ENCODE measurements around the gene E2F4.

The E2F4 gene

GRCh38 chr16:67244387-67245185, 52.6 kb downstream of the E2F4 start:
- Histone ChIP-seq H3K4me3 (ENCODE audit: low read depth in 1 of 2, low read length in 1 of 2) (peak overlapping the region; percentile 82 to 88), H3K27ac (peak overlapping the region; percentile 99), H3K36me3 (peaks cover 3% of the 10 kb centered on the region), H3K4me1 (ENCODE audit: control insufficient read depth in 1 of 2, insufficient read depth in 1 of 2, low read depth in 1 of 2, low read length in 1 of 2) (peaks cover 53 to 63% of the 10 kb centered on the region in 2 experiments), H3K27me3 (peaks cover 21% of the 10 kb centered on the region), H3K9me3 (no peaks in the 10 kb centered on the region)
- peak; percentile 13 for TF ChIP-seq CTCF (IDR thresholded peaks at IDR 0.05)

DNA sequence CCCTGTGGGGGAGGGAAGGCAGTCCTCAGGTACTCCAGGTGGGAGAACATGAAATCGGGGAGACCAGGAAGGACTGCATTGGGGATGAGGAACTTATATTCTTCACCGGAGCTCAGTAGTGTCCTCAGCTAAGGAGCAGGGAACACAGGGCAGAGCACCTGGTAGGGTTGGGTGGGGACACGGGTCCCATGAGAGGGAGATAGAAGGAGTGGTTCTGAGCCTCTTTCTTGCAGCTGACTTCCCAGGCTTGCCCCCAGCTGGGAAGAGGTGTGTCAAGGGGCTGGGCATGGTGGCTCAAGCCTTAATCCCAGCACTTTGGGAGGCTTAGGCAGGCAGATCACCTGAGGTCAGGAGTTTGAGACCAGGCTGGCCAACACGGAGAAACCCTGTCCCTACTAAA, 53.2 kb downstream of the E2F4 start:
- H3K27ac ChIP-seq, result peak overlapping the region; percentile 99
- peak overlapping the region; percentile 82 to 88 for H3K4me3 ChIP-seq (ENCODE audit: low read depth in 1 of 2, low read length in 1 of 2)
- TF ChIP-seq CTCF (IDR thresholded peaks at IDR 0.05), result no peak
- no peaks in the 10 kb centered on the region for H3K9me3 ChIP-seq
- H3K4me1 ChIP-seq (ENCODE audit: control insufficient read depth in 1 of 2, insufficient read depth in 1 of 2, low read depth in 1 of 2, low read length in 1 of 2), result peaks cover 53 to 63% of the 10 kb centered on the region in 2 experiments
- H3K27me3 ChIP-seq, result peaks cover 27% of the 10 kb centered on the region
- H3K36me3 ChIP-seq, result no peaks in the 10 kb centered on the region

- H3K4me3 ChIP-seq (ENCODE audit: low read depth in 1 of 2, low read length in 1 of 2), result peak overlapping the region; percentile 82 to 88
- H3K4me1 ChIP-seq (ENCODE audit: control insufficient read depth in 1 of 2, insufficient read depth in 1 of 2, low read depth in 1 of 2, low read length in 1 of 2), result peaks cover 53 to 63% of the 10 kb centered on the region in 2 experiments
These were observed 53.7 kb downstream of the E2F4 start for GRCh38 chr16:67245674-67246080.

GRCh38 chr16:67246081-67246755, 54.3 kb downstream of the E2F4 start:
- Histone ChIP-seq H3K4me3 (ENCODE audit: low read depth in 1 of 2, low read length in 1 of 2) (peak overlapping the region; percentile 82 to 88), H3K27ac (peak overlapping the region; percentile 99), H3K27me3 (peaks cover 37% of the 10 kb centered on the region), H3K36me3 (no peaks in the 10 kb centered on the region), H3K4me1 (ENCODE audit: control insufficient read depth in 1 of 2, insufficient read depth in 1 of 2, low read depth in 1 of 2, low read length in 1 of 2) (peaks cover 53 to 63% of the 10 kb centered on the region in 2 experiments), H3K9me3 (no peaks in the 10 kb centered on the region)
- TF ChIP-seq CTCF (IDR thresholded peaks at IDR 0.05), result peak; percentile 16

More at GRCh38 chr16:67245674-67246080, 53.7 kb downstream of the E2F4 start:
- no peaks in the 10 kb centered on the region for H3K36me3 ChIP-seq
- peak overlapping the region; percentile 99 for H3K27ac ChIP-seq
- no peak for TF ChIP-seq CTCF (IDR thresholded peaks at IDR 0.05)
- no peaks in the 10 kb centered on the region for H3K9me3 ChIP-seq
- H3K27me3 ChIP-seq, result peaks cover 32% of the 10 kb centered on the region

GRCh38 chr16:67246756-67247191, 54.8 kb downstream of the E2F4 start:
- Histone ChIP-seq H3K9me3 (no peaks in the 10 kb centered on the region), H3K27me3 (peaks cover 43% of the 10 kb centered on the region), H3K27ac (peak overlapping the region; percentile 99), H3K36me3 (no peaks in the 10 kb centered on the region), H3K4me3 (ENCODE audit: low read depth in 1 of 2, low read length in 1 of 2) (peak overlapping the region; percentile 82 to 88), H3K4me1 (ENCODE audit: control insufficient read depth in 1 of 2, insufficient read depth in 1 of 2, low read depth in 1 of 2, low read length in 1 of 2) (peaks cover 53 to 63% of the 10 kb centered on the region in 2 experiments)
- TF ChIP-seq CTCF (IDR thresholded peaks at IDR 0.05), result no peak
